HG03159 (cell line): ENCODE measurements around the gene CEMIP.
"Not testable (repeated sequence)": the region's sequence is repeated elsewhere in the genome, so short reads cannot be mapped to it uniquely, and the experiment has no call there.

ENCODE experiments used
- ATAC-seq: cut with Tn5 transposase; IDR thresholded peaks from one replicate; pipeline ENCODE4 v1.9.1; 2021; ENCODE audit warnings: mild to moderate bottlenecking, moderate library complexity; ENCODE audit not compliant: unreplicated experiment

Gene CEMIP

GRCh38 chr15:80946576-80946975 lies 167.4 kb downstream of the CEMIP start:
- no peak for ATAC-seq

- no peak for ATAC-seq
Measured at GRCh38 chr15:80948651-80949292, 169.6 kb downstream of the CEMIP start.

- ATAC-seq = no peak
Measured at GRCh38 chr15:80949756-80950155, 170.6 kb downstream of the CEMIP start.

- no peak for ATAC-seq
Measured at GRCh38 chr15:80950291-80951078, 171.3 kb downstream of the CEMIP start.

GRCh38 chr15:80951941-80952340 lies 172.8 kb downstream of the CEMIP start:
- ATAC-seq = no peak

GRCh38 chr15:80953001-80953952 lies 174.1 kb downstream of the CEMIP start:
- ATAC-seq = no peak

- ATAC-seq = no peak
Measured at GRCh38 chr15:80953953-80954778, 175.0 kb downstream of the CEMIP start.

- ATAC-seq = not testable (repeated sequence)
Measured at GRCh38 chr15:80955571-80956452, 176.6 kb downstream of the CEMIP start.

GRCh38 chr15:80957556-80957955 lies 178.4 kb downstream of the CEMIP start:
- no peak for ATAC-seq

GRCh38 chr15:80957976-80958375 lies 178.8 kb downstream of the CEMIP start:
- no peak for ATAC-seq

GRCh38 chr15:80958818-80959495 lies 179.8 kb downstream of the CEMIP start:
- ATAC-seq = no peak

GRCh38 chr15:80965454-80965853 lies 186.3 kb downstream of the CEMIP start:
- ATAC-seq = not testable (repeated sequence)

- no peak for ATAC-seq
Measured at GRCh38 chr15:80966431-80967197, 187.4 kb downstream of the CEMIP start.

GRCh38 chr15:80967451-80967850 lies 188.3 kb downstream of the CEMIP start:
- ATAC-seq = no peak

- ATAC-seq = no peak
Measured at GRCh38 chr15:80967991-80968510, 188.9 kb downstream of the CEMIP start.

GRCh38 chr15:80969316-80969715 lies 190.1 kb downstream of the CEMIP start:
- ATAC-seq = no peak

- no peak for ATAC-seq
Measured at GRCh38 chr15:80970018-80970657, 191.0 kb downstream of the CEMIP start.
